Effector CD8-positive, alpha-beta T cell (primary cell): ENCODE data around the gene MARK2.

ENCODE experiments used
- DNase-seq: peaks from one replicate; lab custom pipeline; 2025; lab: John Stamatoyannopoulos, UW

Gene MARK2

GRCh38 chr11:63909591-63910506, 70.9 kb downstream of the MARK2 start:
- no peak for DNase-seq

GRCh38 chr11:63910675-63911074, 71.8 kb downstream of the MARK2 start:
- DNase-seq: no peak

- DNase-seq: no peak
Measured at GRCh38 chr11:63911440-63911839, 72.5 kb downstream of the MARK2 start.

GRCh38 chr11:63911876-63912275, 73.0 kb downstream of the MARK2 start:
- DNase-seq: no peak

GRCh38 chr11:63912678-63913077, 73.8 kb downstream of the MARK2 start:
- DNase-seq: no peak

GRCh38 chr11:63913866-63914830, 75.2 kb downstream of the MARK2 start:
- no peak for DNase-seq

GRCh38 chr11:63914896-63915691, 76.2 kb downstream of the MARK2 start:
- no peak for DNase-seq

DNA sequence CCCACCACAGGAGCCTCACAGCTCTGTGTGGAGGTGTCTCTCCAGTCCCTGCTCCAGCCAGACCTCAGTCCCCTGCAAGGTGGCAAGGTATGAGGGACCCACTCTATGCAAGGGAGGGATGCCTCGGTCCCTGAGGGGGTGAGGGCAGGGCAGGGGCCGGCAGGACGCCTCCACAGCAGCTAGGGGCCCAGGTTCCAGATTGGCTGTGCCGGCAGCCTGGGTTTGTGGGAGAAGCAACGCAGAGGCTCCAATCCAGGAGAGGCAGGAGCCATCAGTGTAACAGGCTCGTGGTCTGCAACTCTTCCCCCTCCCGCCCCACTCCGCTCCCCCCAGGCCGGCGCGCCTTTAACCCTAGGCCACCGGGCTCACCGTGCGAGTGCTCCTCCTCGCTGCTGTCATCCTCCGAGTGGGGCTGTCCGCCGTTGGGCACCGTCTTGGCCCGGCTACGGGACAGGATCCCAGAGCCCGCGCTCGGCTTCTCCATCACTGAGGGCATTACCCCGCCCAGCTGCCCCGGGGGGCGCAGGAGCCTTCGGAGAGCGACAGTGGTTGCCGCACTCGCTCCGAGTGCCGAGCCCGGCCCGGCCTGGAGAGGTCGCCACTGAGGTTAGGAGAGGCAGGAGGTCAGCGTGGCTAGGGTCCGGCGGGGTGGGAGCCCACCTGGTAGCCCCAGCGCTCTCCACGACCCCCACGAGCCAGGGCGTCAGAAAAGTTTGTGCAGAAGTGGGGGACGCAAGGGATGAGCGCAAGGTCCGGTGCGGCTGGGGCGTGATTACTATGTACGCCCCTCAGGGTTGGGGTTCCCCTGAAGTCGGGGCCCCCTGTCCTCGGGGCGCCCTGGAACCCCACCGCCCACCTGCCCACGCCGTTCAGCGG, 77.3 kb downstream of the MARK2 start:
- peak; percentile 7 for DNase-seq

DNA sequence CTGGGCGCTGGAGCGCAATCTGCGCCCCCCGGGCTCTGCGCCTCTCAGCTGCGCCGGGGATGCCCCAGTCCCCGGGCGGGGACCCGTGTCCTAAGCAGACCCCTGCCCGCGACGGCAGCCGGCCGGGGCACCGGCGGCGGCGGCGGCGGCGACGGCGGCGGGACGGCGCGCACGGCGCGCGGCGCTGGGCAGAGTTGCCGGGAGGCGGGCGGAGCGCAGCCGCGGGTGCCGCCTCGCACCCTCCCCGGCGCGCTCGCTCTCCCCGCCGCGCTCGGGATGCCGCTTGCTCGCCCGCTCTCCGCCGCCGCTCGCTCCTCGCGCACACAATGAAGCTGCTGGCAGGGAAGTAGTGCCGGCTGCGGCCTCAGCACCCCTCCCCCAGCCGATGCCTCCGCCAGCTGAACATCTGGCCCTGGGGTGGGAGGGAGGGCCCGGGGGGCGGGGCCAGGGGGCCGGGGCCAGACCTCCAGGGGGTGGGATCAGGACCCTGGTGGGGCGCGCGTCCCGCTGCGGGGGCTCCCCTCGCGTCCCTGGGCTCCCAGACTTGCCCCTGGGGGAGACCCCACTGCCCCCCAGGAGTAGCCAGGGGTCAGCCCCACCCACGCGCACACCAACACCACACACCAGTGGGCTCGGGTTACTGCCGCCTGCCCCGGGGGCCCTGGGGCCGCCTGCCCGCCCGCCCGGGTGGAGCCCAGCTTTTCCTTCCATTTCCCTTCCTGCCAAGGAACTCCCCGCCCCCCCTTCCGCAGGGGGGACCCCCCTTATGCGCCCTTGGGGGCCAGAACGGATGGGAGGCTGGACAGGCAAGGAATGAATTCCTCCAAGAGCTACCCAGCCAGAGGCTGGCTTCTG, 78.2 kb downstream of the MARK2 start, which contains the start of gene RCOR2:
Gene RCOR2 (minus strand): TSS at position 328 of the 855 bp plus-strand sequence. CDS start 708 bp downstream, outside the sequence.
- DNase-seq: peak; percentile 26

DNA sequence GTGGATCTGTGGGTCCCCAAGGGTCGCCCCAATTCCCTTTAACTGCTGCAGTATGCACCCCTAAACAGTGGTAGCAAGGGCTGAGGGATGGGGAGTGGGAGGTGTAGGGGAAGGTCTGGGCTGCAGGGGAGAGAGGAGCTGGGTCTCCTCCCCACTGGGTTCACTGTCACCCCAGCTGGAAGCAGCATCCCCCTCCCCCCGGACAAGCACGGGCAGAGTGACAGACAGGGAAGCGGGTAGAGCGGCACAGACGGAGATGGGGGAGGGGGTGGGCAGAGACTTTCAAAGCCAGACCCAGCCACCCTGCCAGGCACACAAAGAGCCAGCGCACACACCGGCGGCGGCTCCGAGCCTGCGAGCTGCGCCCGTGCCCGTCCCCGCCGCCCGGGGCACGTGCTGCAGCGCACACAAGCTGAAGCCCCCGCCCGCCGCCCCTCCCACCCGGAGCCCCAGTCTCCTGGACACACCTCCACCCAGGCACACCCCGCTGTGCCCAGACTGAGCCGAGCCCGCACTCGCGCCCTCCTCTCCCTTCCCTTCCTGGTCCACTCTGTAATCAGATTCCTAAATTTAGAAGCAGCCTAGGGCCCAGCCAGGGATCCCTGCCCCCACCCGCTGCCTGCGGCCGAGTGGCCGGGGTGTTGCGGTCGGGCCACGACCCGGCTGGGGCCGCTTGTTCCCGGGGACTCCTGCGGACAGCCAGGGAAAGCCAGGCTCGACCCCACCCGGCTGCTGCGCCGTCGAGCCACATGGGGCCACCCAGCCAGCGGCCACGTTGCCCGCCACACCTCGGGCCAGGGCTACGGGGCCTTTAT, 79.0 kb downstream of the MARK2 start:
- no peak for DNase-seq

DNA sequence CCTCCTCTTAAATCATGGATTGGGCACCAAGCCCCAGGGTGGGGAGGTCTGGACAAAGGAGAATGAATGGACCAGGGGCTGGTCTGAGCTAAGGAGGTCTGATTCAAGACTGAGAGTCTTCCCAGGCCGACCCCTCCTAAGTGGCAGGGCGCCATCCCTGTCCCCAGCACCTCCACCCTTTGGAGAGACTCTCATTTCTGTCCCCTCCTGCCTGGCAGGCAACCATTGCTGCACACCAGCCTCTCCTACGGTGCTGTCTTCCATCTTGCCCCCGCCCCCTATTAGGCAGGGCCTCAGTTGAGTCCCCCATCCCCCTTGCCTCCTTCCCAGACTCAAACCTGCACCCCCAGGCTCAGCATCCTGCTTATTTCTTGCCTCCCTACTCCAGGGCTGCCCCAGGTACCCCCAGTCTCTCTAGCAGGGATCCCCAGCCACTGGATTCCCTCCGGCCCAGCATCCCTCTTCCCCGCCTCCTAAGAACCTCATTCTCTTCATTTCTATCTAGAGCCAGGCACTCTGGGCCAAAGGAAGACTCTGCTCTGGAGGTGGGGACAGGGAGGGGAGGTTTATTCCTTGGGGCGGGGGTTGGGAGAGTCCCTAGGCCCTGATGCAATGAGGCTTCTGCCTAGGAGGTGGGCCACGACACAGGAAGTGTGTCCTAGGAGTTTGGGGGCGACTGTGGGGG, 79.7 kb downstream of the MARK2 start:
- no peak for DNase-seq

- no peak for DNase-seq
Measured at GRCh38 chr11:63919267-63920125, 80.6 kb downstream of the MARK2 start.

GRCh38 chr11:63920126-63920938, 81.4 kb downstream of the MARK2 start:
- DNase-seq: no peak

DNA sequence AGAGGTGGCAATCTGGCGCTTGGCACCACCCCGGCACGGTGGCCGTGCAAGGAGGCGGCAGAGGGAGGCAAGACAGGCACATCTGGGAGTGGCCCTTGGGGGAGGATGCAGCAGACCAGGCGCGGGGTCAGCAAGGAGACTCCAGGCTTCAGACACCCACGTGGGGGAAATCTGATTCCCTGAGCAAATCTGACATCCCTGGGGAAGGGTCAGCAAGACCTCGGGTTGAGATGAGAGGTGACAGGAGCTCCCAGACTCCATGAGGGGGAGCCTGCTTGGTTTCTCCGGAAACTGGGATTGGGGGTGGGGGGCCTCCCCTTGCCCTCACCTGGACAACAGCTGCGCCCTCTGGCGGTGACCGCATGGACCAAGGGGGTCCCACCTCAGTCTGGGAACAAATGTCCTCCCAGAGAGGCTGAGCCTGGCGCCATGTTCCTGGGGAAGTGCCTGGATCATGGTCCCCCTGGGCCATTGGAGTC, 82.1 kb downstream of the MARK2 start:
- DNase-seq: peak; percentile 24

GRCh38 chr11:63922673-63923192, 83.8 kb downstream of the MARK2 start:
- no peak for DNase-seq

- no peak for DNase-seq
Measured at GRCh38 chr11:63923319-63923718, 84.4 kb downstream of the MARK2 start.
